ENCODE measurements around the gene RTL1. TPM values are rescaled to one million over a fixed set of nuclear protein-coding genes. Genes with fewer than 3 reads are reported as not detected.

RTL1 gene
- total and polyA plus RNA-seq, 7 donors: not detected

DNA sequence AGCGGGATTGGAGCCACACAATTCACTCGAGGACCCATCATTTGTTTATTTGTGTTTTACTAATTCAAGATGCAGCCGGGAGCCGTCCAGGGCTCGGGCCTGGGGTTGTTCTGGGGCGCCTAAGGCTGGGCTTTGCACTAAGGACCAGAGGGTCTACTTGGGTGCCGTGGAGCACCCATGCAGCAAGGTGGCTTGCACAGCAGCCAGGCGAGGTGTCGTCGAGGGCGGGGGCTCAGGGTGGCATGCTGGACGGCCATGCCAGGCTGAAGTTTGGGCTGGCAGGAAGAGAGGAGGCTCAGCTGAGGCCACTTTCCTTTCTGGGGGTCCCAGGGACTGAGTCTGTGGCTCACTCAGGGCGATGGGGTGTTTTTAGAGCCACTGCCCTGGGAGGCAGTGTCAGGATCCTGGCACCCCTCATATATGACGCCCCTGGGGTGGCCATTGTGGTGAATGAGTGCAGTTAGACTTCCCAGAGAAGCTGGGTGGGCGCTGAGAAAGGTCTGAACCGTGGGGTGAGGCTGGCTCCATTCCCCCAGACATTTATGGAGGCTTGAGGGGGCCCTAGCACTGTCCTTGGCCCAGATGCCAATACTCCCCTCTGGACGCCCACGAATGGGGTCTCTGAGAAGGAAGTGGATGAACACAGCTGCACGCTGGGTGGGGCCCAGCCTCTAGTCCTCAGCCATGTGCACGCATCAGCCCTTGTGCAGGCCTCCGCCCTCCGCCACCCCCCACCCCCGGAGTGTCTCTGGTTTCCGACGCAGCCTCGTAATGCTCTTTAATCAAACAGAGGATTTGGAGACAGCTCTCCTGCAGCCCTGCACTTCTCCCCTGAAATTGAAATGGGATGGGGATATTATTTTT is 66.3 kb downstream of the RTL1 start:
- intact Hi-C loops (cut with DNase I): no loop called here
- Histone ChIP-seq H3K27me3 (peaks cover 0 to 3% (median 0%) of the 10 kb centered on the region in 3 donors), H3K9me3 (no peaks in the 10 kb centered on the region), H3K4me3 (no peak overlapping the region), H3K36me3 (no peaks in the 10 kb centered on the region), H3K27ac (no peak overlapping the region), H3K4me1 (no peaks in the 10 kb centered on the region)
- no peak for TF ChIP-seq EP300 (IDR thresholded peaks at IDR 0.05)
- TF ChIP-seq, protein P1, sequence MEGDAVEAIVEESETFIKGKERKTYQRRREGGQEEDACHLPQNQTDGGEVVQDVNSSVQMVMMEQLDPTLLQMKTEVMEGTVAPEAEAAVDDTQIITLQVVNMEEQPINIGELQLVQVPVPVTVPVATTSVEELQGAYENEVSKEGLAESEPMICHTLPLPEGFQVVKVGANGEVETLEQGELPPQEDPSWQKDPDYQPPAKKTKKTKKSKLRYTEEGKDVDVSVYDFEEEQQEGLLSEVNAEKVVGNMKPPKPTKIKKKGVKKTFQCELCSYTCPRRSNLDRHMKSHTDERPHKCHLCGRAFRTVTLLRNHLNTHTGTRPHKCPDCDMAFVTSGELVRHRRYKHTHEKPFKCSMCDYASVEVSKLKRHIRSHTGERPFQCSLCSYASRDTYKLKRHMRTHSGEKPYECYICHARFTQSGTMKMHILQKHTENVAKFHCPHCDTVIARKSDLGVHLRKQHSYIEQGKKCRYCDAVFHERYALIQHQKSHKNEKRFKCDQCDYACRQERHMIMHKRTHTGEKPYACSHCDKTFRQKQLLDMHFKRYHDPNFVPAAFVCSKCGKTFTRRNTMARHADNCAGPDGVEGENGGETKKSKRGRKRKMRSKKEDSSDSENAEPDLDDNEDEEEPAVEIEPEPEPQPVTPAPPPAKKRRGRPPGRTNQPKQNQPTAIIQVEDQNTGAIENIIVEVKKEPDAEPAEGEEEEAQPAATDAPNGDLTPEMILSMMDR (IDR thresholded peaks at IDR 0.05): no peak
- TF ChIP-seq POLR2AphosphoS5 (IDR thresholded peaks at IDR 0.05): no peak
- TF ChIP-seq POLR2A (IDR thresholded peaks at IDR 0.05): no peak
- 75 to 84% methylated on average over 26 of the region's 26 CpGs for WGBS, 2 donors
- no peak for DNase-seq

DNA sequence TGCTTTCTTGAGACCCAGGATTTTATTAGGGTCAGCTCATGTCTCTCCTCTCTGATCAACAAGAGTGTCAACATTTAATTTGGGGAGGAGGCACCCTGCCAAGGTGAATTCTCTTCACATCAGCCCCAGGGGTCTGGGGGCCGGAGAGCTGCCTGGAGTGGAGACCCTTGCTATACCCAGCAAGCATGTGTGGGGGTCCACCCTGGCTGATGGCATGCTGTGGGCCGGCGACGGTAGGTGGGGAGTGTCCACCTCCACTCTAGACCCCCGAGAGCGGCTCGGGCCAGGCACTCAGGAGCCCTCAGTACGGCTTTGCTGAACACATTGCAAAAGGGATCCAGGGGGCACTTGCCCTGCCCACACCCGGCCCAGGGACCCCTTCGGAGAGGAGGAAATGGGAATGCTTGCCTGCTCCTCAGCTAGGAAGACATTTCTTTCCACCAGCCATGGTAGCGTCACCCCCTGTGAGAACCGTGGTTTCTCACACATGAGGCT is 67.2 kb downstream of the RTL1 start:
- 89 to 95% methylated on average over 12 of the region's 12 CpGs for WGBS, 2 donors
- H3K27me3 ChIP-seq: peaks cover 0 to 3% (median 0%) of the 10 kb centered on the region in 3 donors
- H3K4me3 ChIP-seq: no peak overlapping the region
- no peaks in the 10 kb centered on the region for H3K36me3 ChIP-seq
- no peaks in the 10 kb centered on the region for H3K4me1 ChIP-seq
- TF ChIP-seq POLR2A (IDR thresholded peaks at IDR 0.05) (no peak), EP300 (IDR thresholded peaks at IDR 0.05) (no peak), POLR2AphosphoS5 (IDR thresholded peaks at IDR 0.05) (no peak)
- TF ChIP-seq, protein P1 (IDR thresholded peaks at IDR 0.05): no peak
- no peaks in the 10 kb centered on the region for H3K9me3 ChIP-seq
- intact Hi-C loops (cut with DNase I): no loop called here
- no peak overlapping the region for H3K27ac ChIP-seq
- no peak for DNase-seq

DNA sequence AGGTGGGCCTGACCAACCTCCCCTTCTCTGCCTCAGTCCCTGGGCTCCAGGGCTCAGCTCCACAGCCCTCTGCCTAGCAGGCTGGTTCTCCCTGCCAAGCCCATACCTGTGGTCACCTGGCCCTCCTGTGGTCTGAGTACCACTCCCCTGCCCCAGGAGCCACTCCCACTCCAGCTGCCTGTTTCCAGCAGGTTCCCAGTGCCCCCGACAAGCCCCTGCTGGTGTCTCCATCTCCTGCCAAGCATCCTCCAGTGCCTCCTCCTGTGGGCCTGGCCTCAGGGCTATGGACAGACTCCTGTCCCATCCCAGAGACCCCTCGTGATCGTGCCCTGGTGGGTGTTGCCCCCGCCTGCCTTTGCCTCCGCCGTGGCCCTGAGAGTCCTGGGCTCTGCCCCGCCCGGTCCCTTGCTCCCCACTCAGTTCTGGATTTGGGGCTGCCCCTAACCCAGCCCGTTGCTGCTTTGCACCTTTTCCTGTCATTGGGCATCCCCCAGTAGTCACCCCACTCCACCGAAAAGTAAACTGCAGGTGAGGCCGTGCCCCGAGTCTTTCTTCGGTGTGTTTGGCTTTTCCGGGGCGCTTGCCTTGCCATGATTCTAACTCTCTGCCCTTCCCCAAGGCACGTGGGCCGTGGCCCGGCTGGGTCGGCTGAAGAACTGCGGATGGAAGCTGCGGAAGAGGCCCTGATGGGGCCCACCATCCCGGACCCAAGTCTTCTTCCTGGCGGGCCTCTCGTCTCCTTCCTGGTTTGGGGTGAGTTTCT is 67.8 kb downstream of the RTL1 start:
- TF ChIP-seq, protein P1 (IDR thresholded peaks at IDR 0.05): no peak
- no peaks in the 10 kb centered on the region for H3K4me1 ChIP-seq
- H3K27me3 ChIP-seq: peaks cover 0 to 3% (median 0%) of the 10 kb centered on the region in 3 donors
- no peak overlapping the region for H3K27ac ChIP-seq
- H3K4me3 ChIP-seq: no peak overlapping the region
- intact Hi-C loops (cut with DNase I): no loop called here
- H3K9me3 ChIP-seq: no peaks in the 10 kb centered on the region
- H3K36me3 ChIP-seq: no peaks in the 10 kb centered on the region
- WGBS, 2 donors: 80 to 84% methylated on average over 24 of the region's 24 CpGs
- DNase-seq: no peak

DNA sequence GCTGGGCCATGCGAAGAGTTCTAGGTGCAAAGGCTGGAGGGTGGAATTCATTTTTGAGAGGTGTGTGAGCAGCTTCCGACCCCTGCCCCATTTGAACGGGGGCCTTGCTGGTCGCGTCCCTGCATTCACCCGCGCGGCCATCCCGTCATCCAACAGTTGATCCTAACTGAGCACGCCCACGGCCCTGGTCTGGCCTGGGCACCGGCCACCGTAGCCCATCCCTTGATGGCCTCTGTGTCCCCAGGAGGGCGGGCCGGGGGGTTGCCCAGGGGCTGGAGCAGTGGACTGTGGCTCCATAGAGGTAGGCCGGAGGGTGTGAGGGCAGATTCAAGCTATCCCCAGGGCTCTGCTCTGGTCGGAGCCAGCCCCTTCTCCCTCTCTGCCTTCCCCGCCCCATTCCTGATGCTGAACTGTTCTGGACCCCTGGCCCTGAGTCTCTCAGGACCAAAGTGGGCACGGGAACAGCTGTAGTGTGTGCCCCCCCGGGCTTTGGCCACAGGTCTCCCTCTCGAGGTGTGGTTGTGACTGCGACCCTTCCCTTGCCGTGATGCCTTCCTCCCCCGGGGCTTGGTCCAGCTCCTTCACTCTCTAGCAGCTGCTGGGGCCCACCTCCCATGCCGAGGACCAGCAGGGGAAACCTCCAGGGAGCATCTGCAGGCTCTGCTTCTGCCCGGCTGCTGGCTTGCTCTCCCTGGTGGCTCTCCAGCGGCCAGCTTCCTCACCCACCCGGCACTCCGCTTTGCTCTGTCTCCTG is 68.6 kb downstream of the RTL1 start:
- H3K27me3 ChIP-seq: peaks cover 0 to 3% (median 1%) of the 10 kb centered on the region in 3 donors
- no peaks in the 10 kb centered on the region for H3K36me3 ChIP-seq
- WGBS, 2 donors: 69 to 84% methylated on average over 29 of the region's 29 CpGs
- H3K4me1 ChIP-seq: no peaks in the 10 kb centered on the region
- intact Hi-C loops (cut with DNase I): no loop called here
- no peak overlapping the region for H3K4me3 ChIP-seq
- DNase-seq: no peak
- no peaks in the 10 kb centered on the region for H3K9me3 ChIP-seq
- TF ChIP-seq, protein P1 (IDR thresholded peaks at IDR 0.05): no peak
- TF ChIP-seq EP300 (IDR thresholded peaks at IDR 0.05): no peak
- no peak overlapping the region for H3K27ac ChIP-seq
